HG02798 (cell line): Measurements from ENCODE around the gene GDF10.

ENCODE experiments used
- ATAC-seq: cut with Tn5 transposase; IDR thresholded peaks from one replicate; pipeline ENCODE4 v1.9.1; 2021; ENCODE audit warnings: mild to moderate bottlenecking; ENCODE audit not compliant: unreplicated experiment, poor library complexity

Gene GDF10, protein sequence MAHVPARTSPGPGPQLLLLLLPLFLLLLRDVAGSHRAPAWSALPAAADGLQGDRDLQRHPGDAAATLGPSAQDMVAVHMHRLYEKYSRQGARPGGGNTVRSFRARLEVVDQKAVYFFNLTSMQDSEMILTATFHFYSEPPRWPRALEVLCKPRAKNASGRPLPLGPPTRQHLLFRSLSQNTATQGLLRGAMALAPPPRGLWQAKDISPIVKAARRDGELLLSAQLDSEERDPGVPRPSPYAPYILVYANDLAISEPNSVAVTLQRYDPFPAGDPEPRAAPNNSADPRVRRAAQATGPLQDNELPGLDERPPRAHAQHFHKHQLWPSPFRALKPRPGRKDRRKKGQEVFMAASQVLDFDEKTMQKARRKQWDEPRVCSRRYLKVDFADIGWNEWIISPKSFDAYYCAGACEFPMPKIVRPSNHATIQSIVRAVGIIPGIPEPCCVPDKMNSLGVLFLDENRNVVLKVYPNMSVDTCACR

DNA sequence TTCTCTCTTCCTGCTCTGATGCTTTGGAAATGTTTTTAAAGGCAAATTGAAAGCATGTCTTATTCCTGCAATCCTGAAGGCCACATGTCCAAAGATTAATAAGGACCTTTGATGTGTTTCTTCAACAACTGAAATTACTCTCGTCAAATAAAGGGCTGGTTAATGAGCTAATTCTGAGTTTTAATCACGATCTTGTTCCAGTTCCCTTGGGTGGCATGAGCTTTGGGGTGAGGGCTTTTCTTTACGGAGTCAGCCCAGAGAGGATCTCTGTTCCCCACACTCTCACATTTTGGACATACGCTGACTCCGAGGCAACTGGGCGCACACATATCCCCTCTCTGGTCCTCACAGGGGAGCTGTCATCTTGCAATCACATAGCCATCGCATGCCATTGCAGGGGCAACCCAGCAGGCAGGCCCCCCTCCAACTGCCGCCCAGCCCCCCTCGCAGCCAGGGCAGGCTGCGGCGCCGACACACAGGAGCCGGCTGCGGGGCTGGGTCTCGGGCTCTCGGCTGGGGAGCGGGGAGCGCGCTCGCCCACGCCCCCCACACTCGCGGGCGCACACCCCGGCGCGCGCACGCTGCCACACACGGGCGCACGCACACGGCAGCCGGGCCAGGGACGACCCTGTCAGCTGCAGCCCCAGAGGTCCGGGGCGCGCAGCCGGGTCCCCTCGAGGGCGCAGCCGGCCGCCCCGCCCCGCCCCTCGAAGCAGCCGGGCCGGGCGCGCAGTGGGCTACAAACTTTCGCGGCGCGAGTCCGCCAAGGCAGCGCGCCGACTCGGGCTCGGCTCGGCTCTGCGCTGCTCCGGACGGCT is at the start of gene GDF10:
Gene GDF10 (plus strand): TSS at position 587 of the 818 bp plus-strand sequence. CDS start 455 bp downstream, outside the sequence.
- ATAC-seq, result no peak

DNA sequence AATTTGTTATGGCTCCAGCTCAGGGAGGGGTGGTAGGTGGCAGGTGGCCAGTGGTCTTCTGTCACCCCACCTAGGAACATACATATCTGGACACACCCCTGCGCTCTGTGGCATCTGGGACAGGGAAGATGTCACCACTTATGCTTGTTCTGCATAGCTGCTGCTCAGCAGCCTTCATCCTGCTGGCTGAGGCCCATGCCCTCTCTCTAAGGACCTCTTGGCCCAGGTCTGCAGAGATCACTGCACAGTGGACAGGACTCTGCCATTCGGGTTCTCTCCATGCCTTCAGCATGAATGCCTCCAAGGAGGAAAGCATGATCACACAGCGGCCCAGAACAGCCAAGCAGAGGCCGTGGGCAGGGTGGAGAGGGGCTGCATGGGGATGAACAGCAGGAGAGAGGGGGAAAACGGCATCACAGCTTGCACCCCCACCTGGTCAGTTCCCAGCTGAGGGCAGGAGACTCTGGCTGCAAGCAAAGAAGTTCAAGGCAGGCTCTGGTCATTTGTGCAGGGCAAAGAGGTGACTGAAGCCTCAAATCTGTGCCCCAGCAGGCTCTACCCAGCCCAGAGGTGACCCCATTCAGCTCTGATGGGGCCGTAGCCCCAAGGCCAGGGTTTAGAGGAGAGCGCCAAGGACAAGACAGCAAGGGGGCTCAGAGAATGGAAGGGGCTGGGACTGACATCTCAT is 47.8 kb upstream of the GDF10 start:
- no peak for ATAC-seq

DNA sequence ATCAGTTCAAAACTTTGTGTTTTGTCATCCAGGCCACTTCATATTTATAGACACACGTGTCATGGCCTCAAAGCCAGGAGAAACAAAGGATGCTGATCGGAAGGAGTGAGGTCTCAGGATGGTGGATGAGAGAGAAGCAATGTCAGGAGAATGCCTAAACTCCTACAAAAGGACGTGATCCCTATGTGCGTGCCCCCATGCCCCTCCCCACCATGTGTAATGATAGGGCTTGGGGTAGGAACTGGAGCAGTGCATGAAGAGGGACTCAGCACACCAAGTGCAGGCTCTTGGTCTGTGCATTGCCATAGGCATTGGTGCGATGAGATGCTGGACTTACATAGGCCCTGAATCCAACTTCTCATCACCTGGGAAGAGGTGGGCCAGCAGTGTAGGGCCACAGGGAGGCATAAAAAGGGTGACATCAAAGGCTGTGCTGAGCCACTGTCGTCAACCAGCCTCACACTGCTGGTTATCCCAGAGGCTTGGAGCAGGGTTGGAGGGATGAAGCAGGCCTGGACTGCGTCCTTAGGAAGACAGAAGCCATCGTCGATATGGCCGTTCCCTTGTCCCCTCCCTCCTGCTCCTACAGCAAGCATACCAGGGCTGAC is 46.9 kb upstream of the GDF10 start:
- no peak for ATAC-seq

DNA sequence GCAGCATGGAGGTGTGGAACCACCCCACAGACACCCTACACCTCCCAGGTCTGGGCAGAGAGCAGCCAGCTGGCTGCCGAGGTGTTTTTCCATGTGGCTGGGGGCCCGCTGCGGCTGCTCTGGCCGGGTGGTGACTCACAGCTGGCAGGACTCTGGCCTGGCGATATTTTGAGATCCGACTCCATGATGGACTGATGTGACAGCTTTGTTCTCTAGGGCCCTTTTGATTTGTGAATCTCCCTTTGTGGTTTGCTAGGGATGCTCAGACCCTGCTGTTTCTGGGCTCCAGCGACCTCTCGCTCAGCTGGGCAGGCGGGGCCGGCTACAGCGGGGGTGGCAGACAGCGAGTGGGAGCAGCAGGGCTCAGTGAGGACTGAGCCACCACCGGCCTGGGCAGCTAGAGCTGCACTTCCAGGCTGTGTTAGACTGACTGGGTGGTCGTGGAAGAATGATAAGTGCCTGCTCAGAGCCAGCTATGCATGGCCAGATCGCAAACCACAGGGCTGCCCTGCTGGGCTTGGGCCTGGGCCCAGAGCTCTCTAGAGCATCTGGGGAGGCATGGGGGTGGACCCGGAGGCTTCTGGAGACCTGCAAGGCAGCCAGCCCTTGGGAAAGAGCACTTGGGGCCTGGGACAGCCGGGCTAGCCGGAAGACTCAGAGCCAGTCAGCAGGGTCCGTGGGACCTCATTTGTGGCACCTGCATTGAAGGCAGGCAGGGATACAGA is 46.2 kb upstream of the GDF10 start:
- no peak for ATAC-seq

DNA sequence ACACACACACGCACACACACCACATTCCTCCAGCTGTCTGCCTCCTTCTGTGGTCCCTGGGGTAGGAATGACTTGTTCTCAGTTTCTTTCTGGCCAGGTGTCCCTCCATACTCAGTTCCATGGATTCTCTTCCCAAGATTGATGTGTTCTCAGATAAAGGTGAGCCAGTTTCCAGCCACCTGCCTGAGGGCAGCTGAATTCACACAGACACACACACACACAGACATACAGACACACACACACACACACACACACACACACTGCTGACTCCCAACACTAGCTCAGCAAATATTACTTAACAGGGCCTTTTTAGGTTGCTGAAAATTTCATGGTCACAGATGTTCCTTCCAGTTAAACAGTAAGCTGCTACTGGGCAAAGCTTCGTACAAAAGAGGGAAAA is 45.4 kb upstream of the GDF10 start:
- no peak for ATAC-seq

DNA sequence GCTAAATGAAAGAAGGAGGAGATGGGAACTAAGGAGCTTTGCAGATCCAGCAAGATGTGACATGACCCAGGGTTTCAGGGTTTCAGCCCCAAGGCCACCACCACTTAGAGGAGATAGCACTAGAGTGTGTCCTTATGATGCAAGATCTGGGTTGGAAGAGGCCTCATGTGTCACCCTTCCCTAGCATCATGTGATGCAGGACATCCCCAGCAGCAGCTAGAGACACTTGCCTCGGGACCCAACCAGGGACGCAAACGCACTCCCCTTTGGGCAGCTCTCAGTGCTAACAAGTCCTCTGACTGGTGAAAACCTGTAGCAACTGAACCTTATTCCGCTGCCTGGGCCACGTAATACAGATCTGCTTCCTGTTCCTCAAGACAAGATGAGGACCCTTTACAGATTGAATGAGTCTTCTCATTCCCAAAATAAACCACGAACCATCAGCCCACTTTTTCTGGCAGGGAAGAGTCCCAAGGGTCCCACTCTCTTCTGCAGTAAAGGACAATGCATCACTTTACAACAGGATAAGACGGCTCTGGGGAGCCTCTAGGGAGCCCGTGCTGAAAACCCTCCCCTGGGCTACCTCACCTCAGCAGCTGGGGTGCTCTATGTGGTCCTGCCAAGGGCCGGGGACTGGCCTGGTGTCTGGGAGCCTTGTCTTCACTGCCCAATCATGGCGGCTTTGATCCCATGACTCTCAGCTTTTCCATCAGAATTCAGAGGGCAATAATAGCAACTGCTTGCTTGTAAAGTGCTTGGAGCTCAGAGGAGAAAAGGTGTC is 44.8 kb upstream of the GDF10 start:
- ATAC-seq, result no peak

DNA sequence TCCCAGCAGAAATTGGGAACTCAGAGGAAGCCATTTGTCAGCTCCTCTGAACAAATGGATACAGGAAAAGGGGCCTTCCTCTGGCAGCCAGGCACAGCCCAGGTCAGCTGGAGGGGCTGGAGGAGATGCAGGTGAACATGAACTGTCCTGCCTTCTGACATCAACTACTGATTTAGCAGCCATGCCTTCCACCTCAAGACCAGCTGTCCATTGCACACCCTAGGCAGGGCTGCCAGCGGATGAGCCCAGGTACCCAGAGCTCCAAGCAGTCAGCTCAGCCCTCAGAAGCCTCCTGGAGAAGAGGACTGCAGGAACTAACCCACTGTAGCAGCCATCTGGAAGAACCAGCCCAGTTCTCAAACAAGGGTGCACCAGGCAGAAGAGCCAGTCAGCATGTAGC is 44.1 kb upstream of the GDF10 start:
- ATAC-seq, result no peak

DNA sequence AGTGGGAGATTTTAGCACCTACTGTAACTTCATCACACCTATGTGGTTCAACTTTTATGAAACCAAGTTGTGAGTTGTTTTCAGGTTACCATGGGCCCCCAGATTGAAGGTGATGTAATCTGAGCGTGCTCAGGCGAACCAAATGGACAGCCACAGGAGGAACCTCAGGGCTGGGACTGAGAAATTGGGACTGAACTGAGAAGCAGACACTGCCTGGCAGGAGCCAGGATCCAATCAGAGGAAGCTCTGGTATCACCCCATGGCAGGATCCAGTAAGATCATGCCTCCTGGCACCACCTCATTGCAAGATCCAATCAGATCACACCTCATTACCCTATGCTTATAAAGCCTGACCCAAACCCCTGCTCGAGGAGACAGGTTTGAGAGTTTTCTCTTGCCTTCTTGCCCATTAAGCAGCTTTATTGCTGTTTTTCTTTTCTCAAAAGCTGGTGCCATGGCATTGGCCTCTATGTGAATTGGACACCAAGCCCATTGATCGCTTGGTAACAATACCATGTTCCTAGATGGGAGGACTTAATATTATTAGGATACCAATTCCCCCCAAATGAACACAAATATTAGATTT is 43.2 kb upstream of the GDF10 start:
- no peak for ATAC-seq

DNA sequence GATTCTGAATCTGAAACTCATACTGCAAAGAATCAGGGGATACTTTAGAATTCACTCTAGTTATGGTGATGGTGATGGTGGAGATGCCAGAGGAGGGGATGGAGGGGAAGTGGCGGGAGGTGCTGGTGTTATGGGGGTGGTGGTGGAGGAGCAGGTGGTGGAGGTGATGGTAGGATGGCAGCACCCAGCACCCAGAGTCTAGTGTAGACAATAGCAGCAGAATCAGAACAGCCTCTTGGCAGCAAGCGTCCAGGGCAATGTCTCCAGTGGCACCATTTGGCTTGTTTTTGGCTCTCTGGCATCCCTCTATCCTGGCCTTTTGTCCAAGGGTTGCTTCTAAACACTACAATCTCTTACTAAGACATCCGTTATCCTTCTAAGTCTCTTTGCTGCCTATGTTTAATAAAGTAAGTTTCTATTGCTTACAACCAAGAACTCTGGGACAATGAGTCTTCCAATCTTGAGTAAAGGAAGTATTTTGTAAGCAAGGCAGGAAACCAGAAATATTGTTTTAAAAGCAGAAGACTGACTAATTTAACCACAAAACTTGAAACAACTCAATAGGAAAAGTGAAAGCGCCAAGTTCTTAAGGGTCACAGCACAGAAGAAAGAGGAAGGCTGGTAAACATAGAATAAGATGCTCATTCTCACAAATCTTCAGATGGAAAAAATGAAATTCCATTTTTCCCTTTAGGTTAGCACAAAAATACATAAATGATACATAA is 42.4 kb upstream of the GDF10 start:
- no peak for ATAC-seq

DNA sequence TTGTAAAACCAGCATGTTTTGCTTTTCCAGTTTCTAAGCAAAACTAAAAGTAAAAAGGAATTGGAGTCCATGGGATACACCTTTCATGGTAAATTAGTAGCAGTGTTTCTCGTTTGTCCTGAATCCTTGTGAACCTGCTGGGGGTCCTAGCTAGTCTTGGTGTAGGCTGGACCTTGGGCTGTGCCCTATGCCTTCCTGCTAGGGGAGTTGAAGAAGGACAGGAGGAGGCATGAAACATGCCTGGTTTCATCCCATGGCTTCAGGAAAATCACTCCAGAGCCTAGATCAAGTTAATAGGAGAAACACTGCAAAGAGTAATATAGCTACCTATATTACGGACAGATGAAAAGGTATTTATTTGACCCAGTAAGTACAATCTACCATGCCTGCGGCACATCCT is 41.1 kb upstream of the GDF10 start:
- ATAC-seq, result no peak

DNA sequence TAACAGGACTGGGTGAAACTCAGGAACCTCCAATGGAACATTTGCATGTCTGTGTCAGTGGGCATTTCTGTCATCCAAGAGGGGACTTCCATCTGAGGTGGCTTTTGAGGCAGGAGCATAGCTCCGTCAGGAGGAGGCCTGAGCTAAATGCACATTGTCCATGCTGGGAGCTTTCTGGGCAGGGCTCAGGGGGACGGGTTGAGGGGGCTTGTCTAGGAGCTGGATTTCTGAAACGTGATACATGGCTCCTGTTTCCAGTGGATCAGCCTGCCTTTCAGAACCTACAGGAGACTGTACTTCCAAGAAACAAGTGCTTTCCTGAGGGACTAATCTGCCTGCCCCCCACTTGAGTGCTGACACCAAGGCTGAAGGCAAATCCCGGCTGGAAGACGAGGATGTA is 40.5 kb upstream of the GDF10 start:
- no peak for ATAC-seq

DNA sequence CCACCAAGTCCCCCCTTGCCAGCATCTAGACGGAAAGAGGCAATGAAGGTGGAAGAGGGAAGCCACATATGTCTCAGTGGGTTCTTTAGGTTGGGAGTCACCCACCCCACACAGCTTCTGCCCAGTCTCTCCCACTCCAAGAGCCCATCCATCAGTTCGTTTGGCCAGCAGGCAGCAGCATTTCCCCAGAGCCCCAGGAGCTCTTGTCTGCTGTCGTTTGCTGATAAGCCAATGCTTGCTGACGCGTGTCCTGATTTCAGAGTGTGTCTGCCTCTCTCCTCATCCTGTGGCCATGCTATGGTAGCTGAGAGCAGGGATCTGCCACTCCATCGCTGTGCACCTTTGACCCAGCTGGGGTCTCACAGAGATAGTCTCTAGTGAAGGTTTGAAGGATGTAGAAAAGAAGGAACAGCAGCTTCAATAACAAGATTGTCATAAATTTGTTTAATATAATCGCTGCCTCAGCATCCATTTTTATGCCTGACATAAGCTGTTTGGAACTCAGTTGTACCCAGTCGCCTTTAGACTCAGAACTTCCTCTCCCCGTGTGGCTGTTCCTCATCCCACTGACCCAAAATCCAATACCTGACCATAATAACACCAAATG is 39.4 kb upstream of the GDF10 start:
- ATAC-seq, result no peak

DNA sequence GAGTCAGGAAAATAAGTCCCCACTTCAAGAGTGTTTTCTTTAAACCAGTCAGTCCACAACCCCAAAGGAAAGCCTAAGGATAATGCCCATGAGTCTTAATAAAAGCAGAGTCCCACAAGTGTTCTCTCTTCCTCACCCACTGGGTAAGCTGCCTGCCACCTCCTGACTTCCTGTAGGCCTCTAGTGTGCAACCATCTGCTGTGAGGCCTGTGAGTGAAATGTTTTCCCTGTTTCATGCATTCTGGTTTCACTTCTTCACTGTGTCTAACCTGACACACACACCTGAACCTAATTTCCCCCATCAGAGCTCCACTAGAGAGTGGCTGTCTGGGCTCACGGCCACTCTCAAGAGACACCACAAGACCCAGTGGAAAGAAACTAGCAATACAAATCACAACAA is 38.9 kb upstream of the GDF10 start:
- peak; percentile 93 for ATAC-seq

DNA sequence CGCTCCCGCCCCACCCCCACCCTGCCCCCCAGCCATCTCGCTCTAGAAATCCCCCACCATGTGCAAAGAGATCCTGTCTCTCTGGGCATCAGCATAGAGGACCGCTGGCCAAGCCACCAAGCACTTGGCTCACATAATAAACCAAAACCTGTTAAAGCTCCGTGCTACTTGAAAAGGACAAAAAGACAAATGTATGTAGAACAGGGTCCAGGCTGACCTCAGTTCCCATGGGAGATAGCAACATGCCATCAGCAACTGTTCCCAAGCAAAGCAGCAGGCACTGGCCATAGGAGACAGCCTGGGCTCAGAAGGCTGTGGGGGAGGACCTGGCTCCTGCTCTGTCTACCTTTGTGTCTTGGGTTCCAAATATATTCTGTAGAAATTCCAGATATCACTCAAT is 38.4 kb upstream of the GDF10 start:
- ATAC-seq, result no peak

DNA sequence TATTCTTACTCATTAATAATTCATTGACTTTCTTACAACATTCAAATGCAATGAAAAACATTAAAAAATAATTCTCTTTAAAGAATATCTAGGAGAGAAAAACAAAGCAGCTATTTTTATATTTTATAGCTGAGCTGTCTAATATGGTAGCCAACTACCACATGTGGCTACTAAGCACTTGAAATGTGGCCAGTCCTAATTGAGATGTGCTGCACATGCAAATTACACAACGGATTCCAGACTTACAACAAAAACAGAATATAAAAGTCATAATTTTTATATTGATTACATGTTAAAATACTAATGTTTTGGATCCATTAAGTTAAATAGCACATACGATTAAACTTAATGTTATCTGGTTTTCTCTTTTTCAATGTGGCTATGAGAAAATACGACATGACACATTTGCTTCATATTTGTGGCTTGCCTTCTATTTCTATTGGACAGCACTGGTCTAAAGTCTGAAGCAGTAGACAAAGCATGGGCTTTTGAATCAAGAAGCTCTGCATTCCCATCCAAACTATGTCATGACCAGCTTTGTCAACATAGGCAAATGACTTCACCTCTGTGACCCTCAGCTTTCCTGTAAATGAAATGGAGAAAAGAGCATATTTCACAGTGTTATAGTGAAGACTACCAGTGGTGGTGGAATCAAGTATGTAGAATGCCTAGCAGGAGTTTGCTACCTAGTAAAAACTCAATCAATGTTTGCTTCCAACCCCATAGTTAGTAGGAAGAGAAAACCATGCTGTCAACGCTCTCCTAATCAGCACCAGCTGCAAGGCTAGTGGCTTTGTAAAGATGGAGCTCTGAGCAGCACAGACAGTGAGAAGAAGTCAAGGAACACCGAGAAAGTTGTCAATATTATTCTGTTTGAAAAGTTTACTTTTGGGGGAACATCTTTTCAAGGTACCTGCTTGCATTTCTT is 37.1 kb upstream of the GDF10 start:
- no peak for ATAC-seq

DNA sequence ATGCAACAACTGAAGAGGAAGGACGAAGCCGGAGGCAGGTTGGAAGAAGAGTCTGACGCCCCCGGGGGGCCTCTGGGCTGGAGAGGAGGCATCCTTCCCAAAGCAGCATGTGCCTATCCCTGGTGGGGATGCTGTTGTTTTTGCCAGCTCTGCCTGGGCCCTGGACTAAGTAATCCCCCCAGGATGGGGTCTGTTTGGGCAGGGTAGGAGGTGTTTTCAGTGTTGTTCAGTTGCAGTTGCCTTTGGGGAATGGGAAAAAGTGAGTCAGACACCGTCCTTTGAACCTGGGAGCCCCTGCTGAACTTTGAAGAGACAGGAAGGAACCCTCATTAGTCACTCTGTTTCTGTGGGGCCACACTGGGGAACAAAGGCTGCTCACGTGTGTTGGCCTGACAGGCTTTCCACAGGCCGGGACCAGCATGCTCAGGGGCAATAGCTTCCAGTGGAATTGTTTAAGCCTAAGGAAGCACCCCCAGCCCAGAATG is 35.2 kb upstream of the GDF10 start:
- no peak for ATAC-seq
